Head of caudate nucleus (tissue), 42 donors: Measurements from ENCODE around the gene TBC1D17.

ENCODE experiments used
- DNase-seq, 42 donors: peaks; one replicate each; pipeline versions ENCODE4 v3.0.0 to v3.0.0-alpha.2; 2020 to 2021; ENCODE audit warnings: mixed read lengths in 7 of 42
- intact Hi-C: fragments of 100-400 bp; cut with DNase I; formaldehyde crosslinking; loops from one replicate; pipeline ENCODE4 v1.15.0; 2022

TBC1D17 gene

DNA sequence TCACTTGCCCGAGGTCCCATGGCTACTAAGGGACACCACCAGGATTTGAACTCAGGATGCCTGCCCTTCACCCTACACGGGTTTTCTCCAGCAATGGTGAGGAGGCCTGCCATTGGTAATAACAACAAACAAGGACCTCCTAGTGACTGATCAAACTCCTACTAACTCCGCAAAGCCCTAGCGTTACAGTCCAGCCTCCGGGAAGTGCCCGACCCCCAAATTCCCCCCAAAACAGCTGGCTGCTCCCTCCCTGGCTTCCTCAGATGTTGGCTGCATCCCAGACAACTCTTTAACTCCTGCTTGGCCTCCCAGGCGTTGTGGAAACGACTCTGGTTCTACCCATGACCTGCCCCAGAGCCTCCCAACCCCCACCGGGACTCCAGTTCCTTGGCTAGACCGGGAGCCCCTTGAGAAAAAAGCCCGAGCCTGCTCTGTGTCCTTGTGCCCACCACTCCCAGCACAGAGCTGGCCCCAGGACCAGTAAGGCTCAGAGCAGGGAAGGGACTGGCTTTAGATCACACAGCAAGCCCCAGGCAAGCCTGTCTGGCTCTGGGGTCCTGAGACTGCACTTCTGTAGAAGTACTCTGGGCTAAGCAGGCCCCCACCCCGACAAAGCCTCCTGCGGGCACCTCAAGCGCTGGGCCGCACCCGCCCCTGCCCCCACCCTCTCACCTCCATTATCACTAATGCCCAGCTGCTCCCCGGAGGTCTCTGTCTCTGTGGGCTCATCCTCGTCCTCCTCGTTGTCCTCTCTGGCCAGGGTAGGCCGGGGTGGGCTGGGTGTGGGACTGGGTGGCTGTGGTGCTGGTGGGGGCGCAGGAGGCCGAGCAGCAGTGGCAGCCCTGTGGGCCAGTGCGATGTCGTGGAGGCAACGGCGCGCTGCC lies 5.0 kb upstream of the TBC1D17 start:
- intact Hi-C loops = no loop called here
- no peak for DNase-seq

DNA sequence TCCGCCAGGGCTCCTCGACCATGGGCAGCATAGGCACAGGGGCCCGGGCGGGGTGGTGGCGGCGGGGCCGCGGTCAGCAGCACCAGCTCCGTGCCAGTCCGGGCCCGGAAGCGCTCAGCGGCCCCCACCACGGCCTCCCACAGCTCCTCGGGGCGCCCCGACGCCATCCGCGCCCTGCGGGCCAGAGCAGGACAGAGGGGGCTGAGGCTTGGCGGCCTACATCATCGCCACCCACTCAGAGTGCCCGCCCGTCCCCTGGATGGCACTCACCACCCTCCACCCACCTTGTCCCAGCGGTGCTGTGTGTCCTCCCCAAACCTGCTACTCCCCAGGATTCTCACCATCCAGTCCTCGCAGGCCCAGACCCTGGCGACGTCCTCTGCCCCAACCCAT lies 4.4 kb upstream of the TBC1D17 start:
- no peak for DNase-seq
- intact Hi-C loops = no loop called here

DNA sequence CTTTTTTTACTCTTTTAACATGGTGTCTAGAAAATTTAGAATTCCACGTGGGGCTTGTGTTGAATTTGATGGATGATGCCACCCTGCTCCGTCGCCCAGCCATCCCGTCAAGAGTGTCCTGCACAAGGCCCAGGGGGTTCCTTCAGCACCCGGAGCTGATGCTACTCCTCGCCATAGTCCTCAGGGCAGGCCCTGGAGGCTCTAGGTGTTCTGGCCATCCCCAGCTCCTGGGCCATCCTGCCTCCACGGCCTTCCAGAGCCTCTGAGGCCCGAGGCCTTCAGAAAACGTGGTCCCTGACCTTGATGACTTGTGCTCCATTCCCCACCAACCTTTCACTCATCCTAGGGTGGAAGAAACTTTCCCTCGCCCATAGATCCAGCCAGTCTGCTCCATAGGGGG lies 3.7 kb upstream of the TBC1D17 start:
- DNase-seq = no peak
- intact Hi-C loops = no loop called here

GRCh38 chr19:49874503-49875157 lies 2.9 kb upstream of the TBC1D17 start:
- DNase-seq = no peak

DNA sequence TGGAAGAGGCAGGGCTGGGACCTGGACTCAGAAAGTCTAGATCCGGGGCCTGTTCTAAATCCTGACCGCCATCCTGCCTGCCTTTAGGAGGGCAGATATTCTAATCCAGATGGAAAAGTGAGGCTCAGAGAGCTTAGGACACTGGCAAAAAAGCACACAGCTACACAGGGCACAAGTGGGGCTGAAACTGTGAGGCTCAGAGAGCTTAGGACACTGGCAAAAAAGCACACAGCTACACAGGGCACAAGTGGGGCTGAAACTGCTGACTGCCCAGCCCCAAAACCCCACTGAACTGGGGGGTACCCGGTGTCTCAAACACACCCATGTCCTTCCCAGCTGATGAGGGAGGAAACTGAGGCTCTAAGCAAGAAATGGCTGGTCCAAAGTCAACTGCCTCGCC lies 2.3 kb upstream of the TBC1D17 start:
- intact Hi-C loops = loop anchor here (5.0 kb wide), 1 partner anchor 58 kb away; the partner anchor contains the start of gene MED25
- DNase-seq = no peak

More at GRCh38 chr19:49874503-49875157, 2.9 kb upstream of the TBC1D17 start:
- intact Hi-C loops = loop anchor here (5.0 kb wide), 1 partner anchor 57 kb away; the partner anchor contains the start of gene MED25

DNA sequence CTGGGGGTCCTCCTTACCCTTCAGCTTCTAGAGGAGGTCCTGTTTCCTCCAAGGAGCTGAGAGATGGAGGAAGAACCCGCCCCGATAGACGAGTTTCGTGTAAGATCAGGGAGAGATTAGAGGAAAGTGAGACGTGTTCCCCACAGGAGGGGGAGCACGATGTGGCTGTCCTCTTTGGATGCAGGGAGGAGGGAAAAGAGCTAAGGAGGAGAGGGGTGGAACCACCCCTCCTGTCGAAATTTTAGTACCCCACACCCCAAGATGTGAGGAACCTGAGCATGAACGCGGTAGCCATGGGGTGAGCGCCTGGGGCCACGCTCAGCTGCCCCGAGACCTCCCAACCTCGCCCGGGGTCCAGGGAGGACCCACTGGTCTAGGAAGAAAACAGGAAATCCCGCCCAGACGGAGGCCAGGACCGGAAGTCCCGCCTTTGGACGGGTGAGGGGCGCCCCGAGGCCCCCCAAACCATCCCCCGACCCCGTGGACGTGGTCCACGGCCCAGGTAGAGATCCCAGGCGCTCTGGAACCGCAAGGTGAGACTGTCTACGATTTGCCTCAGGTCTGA lies 1.6 kb upstream of the TBC1D17 start:
- intact Hi-C loops = loop anchor here (5.0 kb wide), 1 partner anchor 59 kb away; the partner anchor contains the start of gene MED25
- peak; percentile 54 to 85 (median 71) for DNase-seq

- DNase-seq = peak; percentile 96 to 100 (median 99)
- intact Hi-C loops = loop anchor here (5.0 kb wide), 1 partner anchor 59 kb away; the partner anchor contains the start of gene MED25
These were observed 981 bp upstream of the TBC1D17 start for GRCh38 chr19:49876422-49877019.

- intact Hi-C loops = loop anchor here (5.0 kb wide), 1 partner anchor 61 kb away; the partner anchor contains the start of gene MED25
- DNase-seq = peak; percentile 92 to 99 (median 97)
These were observed 609 bp downstream of the TBC1D17 start for GRCh38 chr19:49877879-49878743.

- intact Hi-C loops = loop anchor here (5.0 kb wide), 1 partner anchor 61 kb away; the partner anchor contains the start of gene MED25
- DNase-seq = no peak
These were observed 1.2 kb downstream of the TBC1D17 start for GRCh38 chr19:49878744-49879070.

GRCh38 chr19:49879243-49879963 lies 1.9 kb downstream of the TBC1D17 start:
- DNase-seq = no peak
- intact Hi-C loops = loop anchor here (5.0 kb wide), 1 partner anchor 62 kb away; the partner anchor contains the start of gene MED25

- DNase-seq = no peak
- intact Hi-C loops = no loop called here
These were observed 2.8 kb downstream of the TBC1D17 start for GRCh38 chr19:49880162-49880869.

DNA sequence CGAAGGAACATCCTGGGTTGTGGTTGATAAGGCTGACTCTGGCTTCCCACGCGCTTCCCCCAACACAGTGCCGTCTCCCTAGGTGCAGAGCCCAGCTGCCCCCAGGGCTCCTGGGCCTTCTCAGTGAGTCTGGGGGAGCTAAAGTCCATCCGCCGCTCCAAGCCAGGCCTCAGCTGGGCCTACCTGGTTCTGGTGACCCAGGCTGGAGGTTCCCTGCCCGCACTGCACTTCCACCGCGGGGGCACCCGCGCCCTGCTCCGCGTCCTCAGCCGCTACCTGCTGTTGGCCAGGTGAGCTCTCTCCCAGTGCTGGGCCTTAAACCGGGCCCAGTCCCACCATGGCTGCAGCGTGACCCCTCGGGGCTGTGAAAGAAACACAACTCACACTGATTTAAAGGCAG lies 3.7 kb downstream of the TBC1D17 start:
- intact Hi-C loops = no loop called here
- DNase-seq = no peak

DNA sequence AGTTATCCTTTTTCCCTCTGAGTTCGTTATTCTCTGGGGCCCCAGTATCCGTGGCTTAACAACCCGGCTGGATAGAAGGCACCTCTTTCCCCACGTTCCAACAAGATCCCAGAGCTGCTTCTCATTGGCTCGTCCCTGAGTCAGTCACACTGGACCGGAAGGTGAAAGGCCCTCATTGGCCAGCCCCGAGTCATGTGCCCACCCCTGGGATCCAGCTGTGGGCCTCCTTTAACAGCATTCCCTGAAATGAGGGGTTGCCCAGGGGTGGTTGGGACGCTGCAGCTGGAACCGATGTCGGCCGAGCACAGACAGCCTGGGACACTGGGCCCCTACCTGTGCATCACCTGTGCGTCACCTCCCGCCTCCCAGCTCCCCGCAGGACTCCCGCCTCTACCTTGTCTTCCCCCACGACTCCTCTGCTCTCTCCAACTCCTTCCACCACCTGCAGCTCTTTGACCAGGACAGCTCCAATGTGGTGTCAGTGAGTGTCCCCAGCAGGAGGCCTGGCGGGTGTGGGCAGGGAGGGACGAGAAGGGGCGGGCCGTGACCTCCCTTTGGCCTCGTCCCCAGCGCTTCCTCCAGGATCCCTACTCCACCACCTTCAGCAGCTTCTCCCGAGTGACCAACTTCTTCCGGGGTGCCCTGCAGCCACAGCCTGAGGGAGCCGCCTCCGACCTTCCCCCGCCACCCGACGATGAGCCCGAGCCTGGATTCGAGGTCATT lies 4.3 kb downstream of the TBC1D17 start:
- no peak for DNase-seq
- intact Hi-C loops = no loop called here

DNA sequence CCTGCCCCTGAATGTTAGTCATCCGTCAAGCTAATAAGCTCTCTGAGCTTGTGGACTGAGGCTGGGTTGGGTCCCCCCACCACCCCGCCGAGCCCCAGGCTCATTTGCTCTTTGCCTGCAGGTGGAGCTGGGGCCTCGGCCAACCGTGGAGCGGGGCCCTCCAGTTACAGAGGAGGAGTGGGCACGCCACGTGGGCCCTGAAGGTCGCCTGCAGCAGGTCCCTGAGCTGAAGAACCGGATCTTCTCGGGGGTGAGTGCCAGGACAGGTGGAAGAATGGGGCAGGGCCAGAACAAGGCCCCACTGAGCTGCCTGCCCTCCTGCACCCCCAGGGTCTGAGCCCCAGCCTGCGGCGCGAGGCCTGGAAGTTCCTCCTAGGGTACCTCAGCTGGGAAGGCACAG lies 5.1 kb downstream of the TBC1D17 start:
- DNase-seq = no peak
- intact Hi-C loops = no loop called here

DNA sequence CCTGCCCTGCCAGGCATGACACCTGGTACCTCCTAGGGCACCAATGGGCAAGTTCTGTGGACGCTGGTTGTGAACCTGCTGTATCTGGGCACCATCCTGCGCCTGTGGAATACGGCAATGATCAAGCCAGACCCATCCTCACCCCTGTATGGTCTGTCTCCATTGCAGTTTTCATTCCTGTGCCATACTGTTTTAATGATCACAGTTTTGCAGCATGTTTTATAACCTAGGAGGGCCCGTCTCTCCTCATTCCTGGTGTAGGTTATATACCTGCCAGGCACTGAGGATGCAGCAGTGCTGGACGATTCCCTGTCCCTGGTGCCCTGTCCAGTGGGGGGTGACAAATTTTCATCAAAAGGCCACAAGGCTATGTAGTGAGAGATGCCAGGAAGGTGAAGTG lies 5.6 kb downstream of the TBC1D17 start:
- intact Hi-C loops = no loop called here

DNA sequence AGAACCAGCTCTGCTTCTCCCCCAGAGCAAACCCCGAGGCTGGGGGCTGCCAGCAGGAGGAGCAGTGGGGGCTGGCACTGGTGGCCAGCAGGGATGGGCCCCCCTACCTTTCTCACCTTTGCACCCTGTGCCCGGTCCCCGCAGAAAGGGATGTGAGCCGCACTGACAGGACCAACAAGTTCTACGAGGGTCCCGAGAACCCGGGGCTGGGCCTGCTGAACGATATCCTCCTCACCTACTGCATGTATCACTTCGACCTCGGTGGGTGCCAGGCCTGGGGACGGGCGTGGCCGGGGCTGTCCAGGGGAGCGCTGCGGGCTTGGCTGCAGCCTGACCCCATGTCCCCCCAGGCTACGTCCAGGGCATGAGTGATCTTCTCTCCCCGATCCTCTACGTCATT lies 6.6 kb downstream of the TBC1D17 start:
- no peak for DNase-seq
- intact Hi-C loops = no loop called here

More for the DNA sequence above, 5.6 kb downstream of the TBC1D17 start:
- DNase-seq = no peak

DNA sequence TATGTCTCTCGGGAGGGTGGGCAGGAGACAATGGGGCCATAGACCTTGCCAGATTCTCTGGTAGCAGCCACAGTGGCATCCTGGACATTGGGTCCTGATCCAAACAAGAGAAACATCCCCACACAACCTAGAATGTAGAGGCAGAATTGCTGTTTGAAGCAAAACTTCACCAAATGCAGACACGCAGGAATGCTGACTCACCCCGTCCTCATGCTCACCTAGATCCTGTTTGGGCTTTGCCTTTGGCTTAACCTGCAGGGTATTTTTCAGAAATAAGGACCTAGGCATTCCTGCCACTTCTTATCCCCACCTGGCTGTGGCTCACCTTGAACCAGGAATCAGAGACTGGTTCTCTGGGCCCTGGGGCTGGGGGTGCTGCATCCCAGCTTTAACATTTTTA lies 7.3 kb downstream of the TBC1D17 start:
- intact Hi-C loops = no loop called here
- DNase-seq = no peak
